Kidney (tissue), 14 donors: ENCODE data around the gene ZSCAN31. TPM values are rescaled to one million over a fixed set of nuclear protein-coding genes. Genes with fewer than 3 reads are reported as not detected.

ENCODE experiments used
- DNase-seq, 5 donors: peaks; one replicate each; pipeline ENCODE4 v3.0.0-alpha.2; 2013 to 2020
- FAIRE-seq: peaks from 2 replicates; lab custom pipeline; 2012; peaks lifted over from hg19 to GRCh38; lab: Jason Lieb, UNC
- H3K27ac ChIP-seq, 2 donors: one replicate each; pipeline ENCODE4 v1.7.0; 2013; ENCODE audit warnings: low read depth in 2 of 2, low read length in 2 of 2, inconsistent platforms in 1 of 2
- H3K27me3 ChIP-seq: one replicate; pipeline ENCODE4 v1.7.1; 2013; ENCODE audit warnings: low read length, inconsistent platforms; ENCODE audit not compliant: control insufficient read depth, insufficient read depth
- H3K36me3 ChIP-seq, 3 donors: one replicate each; pipeline versions ENCODE4 v1.7.0 to v1.7.1; 2013; ENCODE audit warnings: low read length in 3 of 3, control low read depth in 1 of 3, inconsistent platforms in 1 of 3; ENCODE audit not compliant: insufficient read depth in 3 of 3, control insufficient read depth in 2 of 3
- H3K4me1 ChIP-seq, 3 donors: one replicate each; pipeline versions ENCODE4 v1.7.0 to v1.7.1; 2013; ENCODE audit warnings: low read length in 3 of 3, inconsistent platforms in 1 of 3, low read depth in 1 of 3; ENCODE audit not compliant: control insufficient read depth in 2 of 3, insufficient read depth in 2 of 3
- H3K4me3 ChIP-seq, 3 donors: one replicate each; pipeline versions ENCODE4 v1.7.0 to v1.8.1; 2013; ENCODE audit warnings: low read length in 3 of 3, control low read depth in 1 of 3, inconsistent platforms in 1 of 3
- H3K9ac ChIP-seq, 3 donors: one replicate each; pipeline versions ENCODE4 v1.7.0 to v1.7.1; 2013; ENCODE audit warnings: low read length in 3 of 3, control low read depth in 1 of 3, inconsistent platforms in 1 of 3
- H3K9me3 ChIP-seq, 3 donors: one replicate each; pipeline versions ENCODE4 v1.7.0 to v1.7.1; 2013; ENCODE audit warnings: low read length in 3 of 3, control low read depth in 1 of 3, inconsistent platforms in 1 of 3; ENCODE audit not compliant: control insufficient read depth in 2 of 3, insufficient read depth in 1 of 3
- intact Hi-C: fragments of 100-400 bp; cut with DNase I; formaldehyde crosslinking; loops from one replicate; pipeline ENCODE4 v1.11.1; 2022
- polyA plus RNA-seq: library from polyadenylated mRNA; stranded (reverse); fragments of 350-450 nt; fragmentation: Illumina TruSeq; extraction: RNeasy Lipid Tissue Mini Kit (QIAGEN cat#74804); gene quantifications from one replicate; pipeline ENCODE4 v1.2.3, GENCODE V29; 2014; ENCODE audit warnings: low read depth, low replicate concordance; ENCODE audit not compliant: insufficient read depth
- total RNA-seq: library from RNA; stranded (reverse); fragmentation: NEBNext Ultra II Directional; extraction: Animal tissue kit (Norgen Biotek cat#: 25700); gene quantifications from one replicate; pipeline ENCODE4 v1.2.1, GENCODE V29; 2021
- TF ChIP-seq, protein P1 (sequence below): IDR thresholded peaks from 3 replicates; pipeline ENCODE4 v1.5.1; 2012; ENCODE audit warnings: mild to moderate bottlenecking, moderate library complexity, borderline replicate concordance; ENCODE audit not compliant: insufficient read depth; ENCODE audit errors: extremely low read depth
- donor health status: control.
- donor health status: control.
- donor health status: control.
- donor health status: control.
- donor health status: control.
- donor health status: DM: yes; HTN: yes; CAD: no.
- donor health status: Normal renal cell carcinoma (clear cell type).

The ZSCAN31 gene
- total and polyA plus RNA-seq, 2 donors from 2014 or later: 4.1 to 6.3 TPM

DNA sequence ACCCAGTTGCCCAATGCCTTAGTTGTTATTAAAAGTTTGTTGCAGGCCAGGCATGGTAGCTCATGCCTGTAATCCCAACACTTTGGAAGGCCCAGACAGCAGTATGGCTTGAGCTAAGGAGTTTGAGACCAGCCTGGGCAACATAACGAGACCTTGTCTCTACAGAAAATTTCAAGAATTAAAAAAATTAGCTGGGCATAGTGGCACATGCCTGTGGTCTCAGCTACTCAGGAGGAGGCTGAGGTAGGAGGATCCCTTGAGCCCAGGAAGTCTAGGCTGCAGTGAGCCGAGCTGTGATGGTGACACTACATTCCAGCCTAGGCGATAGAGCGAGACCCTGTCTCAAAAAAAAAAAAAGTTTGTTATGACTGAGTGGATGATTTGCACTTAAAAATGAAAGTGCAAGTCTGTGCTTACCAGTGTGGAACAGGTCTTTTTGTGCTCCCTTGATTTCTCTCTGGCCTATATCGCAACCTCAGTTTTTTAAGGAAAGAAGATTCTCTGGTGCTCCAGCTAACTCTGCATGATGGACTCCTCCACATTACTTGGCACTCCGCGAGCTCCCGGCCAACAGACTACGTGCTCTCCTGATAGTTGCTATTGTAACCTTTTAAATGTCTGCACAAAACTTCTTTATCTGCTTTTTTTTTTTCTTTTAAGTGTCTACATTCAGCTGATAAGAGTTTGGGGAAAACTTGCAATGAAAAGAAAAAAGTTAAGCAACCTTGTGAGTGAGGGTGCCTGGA is 35.9 kb upstream of the ZSCAN31 start:
- Histone ChIP-seq H3K9me3 (no peaks in the 10 kb centered on the region), H3K9ac (no peak overlapping the region), H3K27ac (no peak overlapping the region), H3K4me3 (no peak overlapping the region), H3K4me1 (no peaks in the 10 kb centered on the region), H3K27me3 (no peaks in the 10 kb centered on the region), H3K36me3 (no peaks in the 10 kb centered on the region)
- DNase-seq: no peak
- FAIRE-seq: no peak
- intact Hi-C loops: no loop called here
- TF ChIP-seq, protein P1, sequence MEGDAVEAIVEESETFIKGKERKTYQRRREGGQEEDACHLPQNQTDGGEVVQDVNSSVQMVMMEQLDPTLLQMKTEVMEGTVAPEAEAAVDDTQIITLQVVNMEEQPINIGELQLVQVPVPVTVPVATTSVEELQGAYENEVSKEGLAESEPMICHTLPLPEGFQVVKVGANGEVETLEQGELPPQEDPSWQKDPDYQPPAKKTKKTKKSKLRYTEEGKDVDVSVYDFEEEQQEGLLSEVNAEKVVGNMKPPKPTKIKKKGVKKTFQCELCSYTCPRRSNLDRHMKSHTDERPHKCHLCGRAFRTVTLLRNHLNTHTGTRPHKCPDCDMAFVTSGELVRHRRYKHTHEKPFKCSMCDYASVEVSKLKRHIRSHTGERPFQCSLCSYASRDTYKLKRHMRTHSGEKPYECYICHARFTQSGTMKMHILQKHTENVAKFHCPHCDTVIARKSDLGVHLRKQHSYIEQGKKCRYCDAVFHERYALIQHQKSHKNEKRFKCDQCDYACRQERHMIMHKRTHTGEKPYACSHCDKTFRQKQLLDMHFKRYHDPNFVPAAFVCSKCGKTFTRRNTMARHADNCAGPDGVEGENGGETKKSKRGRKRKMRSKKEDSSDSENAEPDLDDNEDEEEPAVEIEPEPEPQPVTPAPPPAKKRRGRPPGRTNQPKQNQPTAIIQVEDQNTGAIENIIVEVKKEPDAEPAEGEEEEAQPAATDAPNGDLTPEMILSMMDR: no peak

DNA sequence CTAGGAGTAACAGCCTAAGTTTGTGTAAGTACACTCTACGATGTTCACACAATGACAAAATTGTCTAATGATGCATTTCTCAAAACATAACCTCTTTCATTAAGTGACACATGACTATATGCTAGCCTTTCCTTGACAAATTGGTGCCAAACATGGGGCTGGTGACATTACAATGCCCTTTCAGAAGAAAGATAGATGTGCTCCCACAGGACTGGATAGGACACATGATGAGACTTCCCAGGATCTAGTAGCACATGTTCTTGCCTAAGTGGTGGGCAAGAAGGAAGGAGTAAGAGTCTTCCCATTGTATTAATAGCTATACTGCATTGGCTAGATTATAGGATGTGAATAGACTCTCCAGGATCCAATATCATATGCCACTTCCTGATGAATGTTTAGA is 35.3 kb upstream of the ZSCAN31 start:
- H3K36me3 ChIP-seq: peaks cover 0 to 4% (median under 1%) of the 10 kb centered on the region in 3 donors
- no peak for FAIRE-seq
- intact Hi-C loops: no loop called here
- H3K9me3 ChIP-seq: no peaks in the 10 kb centered on the region
- H3K27me3 ChIP-seq: no peaks in the 10 kb centered on the region
- H3K9ac ChIP-seq: no peak overlapping the region
- H3K27ac ChIP-seq: no peak overlapping the region
- H3K4me3 ChIP-seq: no peak overlapping the region
- no peaks in the 10 kb centered on the region for H3K4me1 ChIP-seq
- DNase-seq: no peak
- TF ChIP-seq, protein P1: no peak

DNA sequence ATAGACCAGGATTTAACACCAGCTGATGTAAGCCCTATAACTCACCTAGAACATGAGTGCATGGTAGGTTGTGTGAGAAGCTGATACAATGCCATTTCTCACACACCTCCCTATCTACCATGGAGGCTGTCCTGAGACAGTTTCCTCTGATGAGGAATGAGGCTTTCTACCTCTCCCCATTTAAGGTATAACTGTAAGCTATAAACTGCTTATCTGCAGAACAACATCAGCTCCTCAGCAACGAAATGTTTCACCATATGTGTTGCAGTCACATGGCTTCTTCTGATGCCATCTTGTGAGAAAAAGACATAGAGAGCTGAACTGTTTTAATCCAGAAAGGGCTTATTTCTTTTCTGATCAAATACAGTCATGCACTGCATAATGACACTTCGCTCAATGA is 34.5 kb upstream of the ZSCAN31 start:
- Histone ChIP-seq H3K4me3 (no peak overlapping the region), H3K9me3 (no peaks in the 10 kb centered on the region), H3K27me3 (no peaks in the 10 kb centered on the region), H3K9ac (no peak overlapping the region), H3K4me1 (no peaks in the 10 kb centered on the region), H3K36me3 (peaks cover 0 to 12% (median 9%) of the 10 kb centered on the region in 3 donors), H3K27ac (no peak overlapping the region)
- FAIRE-seq: no peak
- intact Hi-C loops: no loop called here
- DNase-seq: no peak
- TF ChIP-seq, protein P1: no peak
